GM18498 (cell line): ENCODE measurements around the gene RPS19.
"Not testable (repeated sequence)": the region's sequence is repeated elsewhere in the genome, so short reads cannot be mapped to it uniquely, and the experiment has no call there.

Experiments used
- ATAC-seq: cut with Tn5 transposase; IDR thresholded peaks from one replicate; pipeline ENCODE4 v1.9.1; 2021; ENCODE audit warnings: mild to moderate bottlenecking, moderate library complexity; ENCODE audit not compliant: unreplicated experiment

The RPS19 gene

DNA sequence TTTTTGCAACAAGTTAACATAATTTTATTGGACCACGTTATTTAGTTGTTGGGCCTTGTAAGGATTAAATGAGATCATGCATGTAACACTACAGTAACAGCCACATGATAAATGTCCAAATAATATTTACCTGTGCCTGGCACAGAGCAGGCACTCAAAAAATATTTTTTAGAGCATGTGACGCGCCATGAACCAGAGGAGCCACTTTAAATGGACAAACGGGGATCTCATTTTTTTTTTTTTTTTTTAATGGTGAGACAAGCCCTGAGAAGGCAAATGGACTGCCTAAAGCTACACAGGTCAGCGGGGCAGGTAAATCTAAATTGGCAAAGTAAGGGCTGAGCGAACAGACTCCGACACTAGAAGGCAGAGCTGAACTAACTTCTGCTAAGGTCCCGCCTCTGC, 840 bp upstream of the RPS19 start:
- ATAC-seq = no peak

DNA sequence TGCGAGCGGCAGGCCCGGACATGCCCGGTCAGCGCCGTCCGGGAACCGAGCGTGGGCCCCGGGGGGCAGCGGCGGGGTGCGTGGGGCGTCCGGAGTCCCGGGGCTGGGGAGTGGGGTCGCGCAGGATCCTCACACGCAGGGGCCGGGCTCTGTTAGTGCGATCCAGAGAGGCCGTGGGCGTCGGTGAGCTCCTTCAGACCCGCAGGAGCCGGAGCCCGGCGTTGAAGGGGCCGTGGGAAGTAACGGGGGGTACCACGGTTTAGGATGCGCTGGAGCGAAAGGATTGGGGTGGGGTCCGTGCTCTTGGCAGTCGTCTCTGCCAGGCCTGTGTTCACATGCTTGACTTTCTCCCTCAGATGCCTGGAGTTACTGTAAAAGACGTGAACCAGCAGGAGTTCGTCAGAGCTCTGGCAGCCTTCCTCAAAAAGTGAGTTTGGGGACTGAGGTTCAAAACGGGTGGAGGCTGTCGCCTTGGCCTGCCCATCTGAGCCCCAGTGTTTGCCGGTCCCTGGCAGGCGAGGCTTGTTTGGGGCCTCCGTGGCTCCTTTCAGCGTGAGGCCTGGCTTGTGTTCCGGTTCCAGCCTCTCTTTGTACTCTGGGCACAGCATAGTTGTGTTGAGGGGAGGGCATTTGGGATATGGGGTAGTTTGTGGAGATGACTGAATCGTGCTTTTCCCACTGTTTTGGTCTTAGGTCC, 512 bp downstream of the RPS19 start:
- ATAC-seq = no peak

DNA sequence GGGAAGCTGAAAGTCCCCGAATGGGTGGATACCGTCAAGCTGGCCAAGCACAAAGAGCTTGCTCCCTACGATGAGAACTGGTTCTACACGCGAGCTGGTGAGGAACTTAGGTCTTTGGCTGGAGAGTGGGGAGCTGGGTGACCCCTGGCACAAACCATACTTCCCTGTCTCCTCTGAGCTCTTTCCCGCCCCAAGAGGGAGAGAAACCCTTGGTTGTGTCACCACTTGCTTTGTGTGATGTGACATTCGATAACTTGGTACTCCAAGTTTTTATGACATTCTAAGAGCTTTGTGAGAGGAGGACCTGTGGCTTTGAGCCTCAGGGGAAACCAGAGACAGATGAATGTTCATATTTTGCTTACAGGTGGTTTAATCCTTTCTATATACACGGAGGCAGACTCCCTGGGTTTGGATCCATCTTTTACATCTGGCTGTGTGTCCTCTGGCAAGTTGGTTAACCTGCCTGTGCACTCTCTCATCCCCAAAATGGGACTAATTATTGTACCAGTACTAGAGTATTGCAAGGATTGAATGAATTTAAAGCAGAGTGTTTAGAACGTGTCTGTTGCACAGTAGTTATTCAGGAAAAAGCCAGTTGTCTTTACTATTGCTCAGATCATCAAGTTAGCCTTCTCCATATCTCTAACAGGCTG, 1.2 kb downstream of the RPS19 start:
- ATAC-seq = no peak

GRCh38 chr19:41861846-41862245, 1.8 kb downstream of the RPS19 start:
- ATAC-seq = no peak

- ATAC-seq = no peak
Observed at GRCh38 chr19:41862445-41862986, 2.5 kb downstream of the RPS19 start.

DNA sequence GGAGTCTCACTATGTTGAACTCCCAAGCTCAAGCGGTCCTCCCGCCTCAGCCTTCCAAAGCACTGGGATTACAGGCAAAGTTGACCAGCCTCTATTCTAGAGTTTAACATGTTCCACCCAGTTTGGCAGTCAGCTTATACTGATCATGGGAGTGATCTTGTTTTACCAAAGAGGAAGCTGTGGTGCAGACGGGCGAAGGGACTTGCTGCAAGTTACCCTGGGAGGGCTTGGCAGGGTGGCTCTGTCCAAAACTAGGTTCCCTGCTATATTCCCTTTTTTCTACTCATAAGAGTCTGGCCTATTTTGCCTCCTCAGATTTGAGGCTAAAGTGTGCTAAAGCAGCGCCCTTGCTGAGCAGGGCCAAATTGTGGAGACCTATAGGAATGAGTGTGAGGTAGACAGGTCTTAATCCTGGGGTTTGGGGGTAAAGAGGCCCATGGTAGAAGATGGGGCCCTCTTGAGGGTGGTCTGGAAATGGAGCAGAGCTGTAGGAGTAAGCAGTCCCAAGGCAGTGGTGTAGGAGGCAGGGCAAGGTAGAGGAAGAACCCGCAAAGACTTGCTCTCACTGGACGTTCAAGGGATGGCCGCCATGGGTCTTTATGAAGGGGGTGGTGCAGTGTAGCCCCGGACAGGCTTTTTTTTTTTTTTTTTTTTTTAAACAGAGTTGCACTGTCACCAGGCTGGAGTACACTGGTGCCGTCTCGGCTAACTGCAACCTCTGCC, 3.3 kb downstream of the RPS19 start:
- ATAC-seq = no peak

DNA sequence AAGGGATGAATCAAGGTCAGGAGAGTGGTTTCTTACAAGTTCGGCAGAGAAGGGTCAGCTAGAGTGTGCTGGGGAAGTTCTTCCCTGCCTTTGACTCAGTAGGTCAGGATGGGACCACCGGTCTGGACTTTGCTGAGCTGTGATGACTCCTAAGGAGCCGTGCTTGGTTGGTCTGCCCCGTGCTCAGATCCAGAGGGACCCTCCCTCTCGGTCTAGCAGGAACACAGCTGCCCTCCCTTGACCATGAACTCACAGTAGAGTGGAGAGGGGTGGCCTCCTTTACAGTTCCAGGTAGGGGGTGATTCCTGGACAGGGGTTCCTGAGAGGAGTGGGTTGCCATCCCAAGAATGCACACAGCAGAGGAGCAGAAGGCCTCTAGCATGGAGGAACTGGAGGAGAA, 4.3 kb downstream of the RPS19 start:
- ATAC-seq = no peak

DNA sequence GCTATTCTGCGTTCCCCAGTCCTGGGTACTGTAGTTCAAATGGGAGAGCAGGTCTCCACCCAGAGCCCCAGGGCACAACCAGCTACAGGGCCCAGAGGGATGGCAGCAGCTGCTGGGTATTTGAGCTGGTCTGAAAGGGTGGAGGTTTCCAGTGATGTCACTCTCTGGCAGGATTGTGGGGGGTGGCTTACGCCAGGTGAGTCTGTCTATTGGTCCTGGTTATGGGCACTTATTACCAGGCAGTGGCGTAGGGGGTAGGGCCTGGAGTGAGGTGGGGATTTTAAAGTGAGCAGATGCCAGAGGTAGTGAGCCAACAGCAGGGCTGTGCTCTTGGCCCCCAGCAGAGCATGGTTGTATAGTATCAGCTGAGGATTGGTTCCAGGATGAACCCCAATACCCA, 6.2 kb downstream of the RPS19 start:
- no peak for ATAC-seq

DNA sequence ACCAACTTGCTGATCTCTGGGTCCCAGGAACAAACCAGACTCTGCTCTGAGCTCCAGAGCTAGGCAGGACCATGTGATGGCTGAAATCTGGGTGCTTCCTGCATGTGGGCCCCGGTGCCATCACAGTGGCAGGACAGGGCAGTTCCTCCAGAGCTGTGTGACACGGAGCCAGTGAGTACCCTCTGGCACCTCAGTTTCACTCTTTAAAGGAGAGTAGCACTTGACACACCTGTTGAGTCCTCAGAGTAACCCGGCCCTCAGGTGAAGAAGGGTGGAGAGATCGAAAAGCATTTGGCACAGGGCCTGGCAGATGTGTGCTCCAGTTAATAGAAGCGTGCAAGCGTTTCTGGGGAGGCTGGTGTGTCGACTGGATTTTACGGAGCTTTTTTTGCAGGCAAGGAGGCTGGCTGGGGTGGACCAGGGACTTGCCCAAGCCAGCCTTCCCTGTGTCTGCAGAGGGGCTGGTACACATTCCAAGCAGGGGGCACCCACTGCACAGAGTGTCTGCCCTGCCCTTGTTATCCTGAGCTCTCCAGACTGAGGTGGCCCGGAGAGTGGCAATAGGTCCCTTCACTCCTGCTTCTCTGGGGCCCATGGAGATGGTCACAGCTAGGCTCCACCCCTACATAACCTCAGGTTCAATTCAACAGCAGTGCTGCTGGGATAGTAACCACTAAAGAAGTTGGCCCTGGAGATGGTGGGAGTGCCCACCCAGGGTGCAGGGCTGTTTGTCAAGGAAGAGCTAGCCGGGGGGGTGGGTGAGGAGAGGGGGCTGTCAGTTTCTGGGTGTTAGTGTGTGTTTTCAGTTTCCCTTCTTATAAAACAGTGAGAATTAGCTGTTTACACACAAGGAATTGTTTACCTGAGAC, 8.3 kb downstream of the RPS19 start:
- ATAC-seq = no peak

DNA sequence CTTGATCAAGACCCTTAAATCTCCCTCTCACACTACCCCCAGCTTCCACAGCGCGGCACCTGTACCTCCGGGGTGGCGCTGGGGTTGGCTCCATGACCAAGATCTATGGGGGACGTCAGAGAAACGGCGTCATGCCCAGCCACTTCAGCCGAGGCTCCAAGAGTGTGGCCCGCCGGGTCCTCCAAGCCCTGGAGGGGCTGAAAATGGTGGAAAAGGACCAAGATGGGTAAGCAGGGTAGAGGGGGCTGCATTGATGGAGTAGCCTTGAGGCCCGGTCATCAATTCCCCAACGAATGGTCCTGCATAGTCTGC, 8.9 kb downstream of the RPS19 start:
- no peak for ATAC-seq

- ATAC-seq = no peak
Observed at GRCh38 chr19:41869374-41869955, 9.4 kb downstream of the RPS19 start.

GRCh38 chr19:41870401-41870873, 10.4 kb downstream of the RPS19 start:
- ATAC-seq = no peak

- peak; percentile 59 for ATAC-seq
Observed at GRCh38 chr19:41871573-41872383, 11.7 kb downstream of the RPS19 start.

- ATAC-seq = no peak
Observed at GRCh38 chr19:41872384-41872774, 12.3 kb downstream of the RPS19 start.

GRCh38 chr19:41872775-41873647, 13.0 kb downstream of the RPS19 start:
- no peak for ATAC-seq

- ATAC-seq = not testable (repeated sequence)
Observed at GRCh38 chr19:41875973-41876372, 15.9 kb downstream of the RPS19 start.

GRCh38 chr19:41876847-41877832, 17.1 kb downstream of the RPS19 start, which contains the start of gene CD79A:
Gene CD79A (plus strand): TSS chr19:41877279. CDS start chr19:41877305, 26 bp downstream.
- ATAC-seq = peak; percentile 68
